K562 (cell line): ENCODE results near the gene CUX1. TPM values are rescaled to one million over a fixed set of nuclear protein-coding genes. Genes with fewer than 3 reads are reported as not detected.

Experiments used
- BCOR ChIP-seq: fragments of 450-650 bp; IDR thresholded peaks from 2 replicates; pipeline ENCODE4 v1.6.1; 2016
- ESRRA ChIP-seq: fragments of 450-650 bp; IDR thresholded peaks from 2 replicates; pipeline ENCODE4 v1.6.1; 2014; ENCODE audit warnings: low read depth, mild to moderate bottlenecking, moderate library complexity, borderline replicate concordance
- HDAC1 ChIP-seq, 2 experiments: fragments of 450-650 bp; IDR thresholded peaks; 2 replicates each; pipeline ENCODE4 v1.6.1; 2016 to 2017; ENCODE audit warnings: inconsistent platforms in 1 of 2, mild to moderate bottlenecking in 1 of 2, moderate library complexity in 1 of 2
- HMGN3 ChIP-seq: IDR thresholded peaks from 2 replicates; pipeline ENCODE4 v1.6.1; 2011; ENCODE audit warnings: borderline replicate concordance, low read depth, mild to moderate bottlenecking, mixed read lengths, low read length; ENCODE audit not compliant: insufficient read length; ENCODE audit errors: extremely low read depth
- NBN ChIP-seq: fragments of 450-650 bp; IDR thresholded peaks from 2 replicates; pipeline ENCODE4 v1.6.1; 2016; ENCODE audit warnings: low read depth, mild to moderate bottlenecking
- NCOA2 ChIP-seq, 2 experiments: fragments of 450-650 bp; IDR thresholded peaks; 2 replicates each; pipeline ENCODE4 v1.6.1; 2018; ENCODE audit warnings: mild to moderate bottlenecking in 2 of 2, moderate library complexity in 1 of 2; ENCODE audit not compliant: partially characterized antibody in 2 of 2
- NFE2L1 ChIP-seq: fragments of 450-650 bp; IDR thresholded peaks from 2 replicates; pipeline ENCODE4 v1.6.1; 2016; ENCODE audit warnings: missing genetic modification characterization, low read depth, mild to moderate bottlenecking, missing compliant biosample characterization, moderate library complexity, borderline replicate concordance
- NFYB ChIP-seq: IDR thresholded peaks from 2 replicates; pipeline ENCODE4 v1.6.1; 2011; ENCODE audit warnings: mild to moderate bottlenecking, moderate library complexity; ENCODE audit not compliant: insufficient read length; ENCODE audit errors: extremely low read depth
- NR2C1 ChIP-seq, 2 experiments: fragments of 450-650 bp; IDR thresholded peaks; 2 replicates each; pipeline ENCODE4 v1.6.1; 2017; ENCODE audit warnings: mild to moderate bottlenecking in 2 of 2, antibody characterized with exemption in 1 of 2, inconsistent platforms in 1 of 2, missing compliant biosample characterization in 1 of 2, missing genetic modification characterization in 1 of 2
- PHF8 ChIP-seq: fragments of 200-600 bp; sonication (generic); IDR thresholded peaks from 2 replicates; pipeline ENCODE4 v1.6.1; 2012; ENCODE audit warnings: mixed run types, mild to moderate bottlenecking, inconsistent platforms, low read length, moderate library complexity, borderline replicate concordance
- POLR2B ChIP-seq: fragments of 450-650 bp; IDR thresholded peaks from 2 replicates; pipeline ENCODE4 v1.6.1; 2018; ENCODE audit warnings: low read depth; ENCODE audit not compliant: partially characterized antibody
- POLR2G ChIP-seq: fragments of 200-400 bp; formaldehyde crosslinking; IDR thresholded peaks from 2 replicates; pipeline ENCODE4 v1.6.1; 2017; ENCODE audit warnings: low read depth, mild to moderate bottlenecking, antibody characterized with exemption, low read length, moderate library complexity
- PTBP1 ChIP-seq: fragments of 200-400 bp; formaldehyde crosslinking; IDR thresholded peaks from 2 replicates; pipeline ENCODE4 v1.6.1; 2017; ENCODE audit warnings: low read depth, low read length
- RBBP5 ChIP-seq: fragments of 200-600 bp; sonication (generic); IDR thresholded peaks from 2 replicates; pipeline ENCODE4 v1.6.1; 2012; ENCODE audit warnings: borderline replicate concordance, mild to moderate bottlenecking, low read length, control low read depth, inconsistent platforms; ENCODE audit not compliant: insufficient read depth, poor library complexity, severe bottlenecking
- SIX5 ChIP-seq, 2 experiments: IDR thresholded peaks; 2 replicates each; pipeline ENCODE4 v1.6.1; 2011; ENCODE audit warnings: low read length in 2 of 2, borderline replicate concordance in 1 of 2, low read depth in 1 of 2, mild to moderate bottlenecking in 1 of 2, moderate library complexity in 1 of 2; ENCODE audit not compliant: insufficient read depth in 1 of 2
- TAL1 ChIP-seq: fragments of 450-650 bp; IDR thresholded peaks from 2 replicates; pipeline ENCODE4 v1.6.1; 2016; ENCODE audit warnings: mild to moderate bottlenecking
- TBP ChIP-seq: optimal IDR thresholded peaks from 2 replicates; pipeline ENCODE3; 2011; ENCODE audit warnings: low read depth, low read length, improper control_type of control experiment
- TFAM ChIP-seq: fragments of 250-450 bp; sonication (Bioruptor Pico); conservative IDR thresholded peaks from 2 replicates; pipeline ENCODE4 v1.5.0; 2021; ENCODE audit warnings: mild to moderate bottlenecking, moderate library complexity
- ZNF12 ChIP-seq: sonication (generic); formaldehyde crosslinking; IDR thresholded peaks from 2 replicates; pipeline ENCODE4 v1.4.0; 2020; ENCODE audit warnings: mild to moderate bottlenecking, missing genetic modification reagents
- ZNF165 ChIP-seq: fragments of 250-450 bp; sonication (Bioruptor Pico); IDR thresholded peaks from 2 replicates; pipeline ENCODE4 v1.4.0; 2020; ENCODE audit warnings: borderline replicate concordance
- ZNF311 ChIP-seq: fragments of 250-450 bp; sonication (Bioruptor Pico); IDR thresholded peaks from 2 replicates; pipeline ENCODE4 v1.4.0; 2020; ENCODE audit warnings: mild to moderate bottlenecking, moderate library complexity
- ZNF384 ChIP-seq: IDR thresholded peaks from 2 replicates; pipeline ENCODE4 v1.6.1; 2012; ENCODE audit warnings: low read depth, low read length, improper control_type of control experiment
- ZNF444 ChIP-seq: fragments of 250-450 bp; sonication (Bioruptor Pico); IDR thresholded peaks from 2 replicates; pipeline ENCODE4 v1.4.0; 2020; ENCODE audit warnings: mild to moderate bottlenecking, moderate library complexity
- ZNF764 ChIP-seq: fragments of 250-450 bp; sonication (Bioruptor Pico); IDR thresholded peaks from 2 replicates; pipeline ENCODE4 v1.4.0; 2020; ENCODE audit warnings: low read depth, mild to moderate bottlenecking, moderate library complexity
- ZSCAN32 ChIP-seq: fragments of 450-650 bp; formaldehyde crosslinking; IDR thresholded peaks from 2 replicates; pipeline ENCODE4 v1.4.0; 2020; ENCODE audit warnings: mild to moderate bottlenecking, moderate library complexity
- polyA plus RNA-seq, 8 experiments: library from polyadenylated mRNA; depleted of rRNA in 4 of 8; stranded (reverse) in 5 of 8; unstranded in 3 of 8; fragments of >200 nt; fragmentation: Nextera tagmentation in 2 of 8; fragmentation: Illumina TruSeq in 1 of 8; extraction: Ambion mirVana in 2 of 8; extraction: Trizol in 1 of 8; gene quantifications; 2 replicates each; pipeline versions ENCODE4 v1.2.1 to v1.2.3, GENCODE V29; 2011 to 2014; ENCODE audit warnings: inconsistent platforms in 1 of 8, missing spikeins in 1 of 8
- total RNA-seq, 7 experiments: library from RNA; depleted of rRNA in 6 of 7; stranded (reverse); fragments of >200 nt in 6 of 7; fragmentation: Illumina TruSeq in 2 of 7; extraction: Trizol in 2 of 7; gene quantifications; 2 replicates each; pipeline versions ENCODE4 v1.2.1 to v1.2.3, GENCODE V29; 2011 to 2021; ENCODE audit warnings: low replicate concordance in 1 of 7
- TF ChIP-seq, protein P1 (sequence below): fragments of 250-450 bp; sonication (Bioruptor Pico); IDR thresholded peaks from 2 replicates; pipeline ENCODE4 v1.8.0; 2021; ENCODE audit warnings: borderline replicate concordance, mild to moderate bottlenecking, moderate library complexity; ENCODE audit not compliant: poor library complexity, severe bottlenecking
- TF ChIP-seq, protein P2 (sequence below): fragments of 450-650 bp; IDR thresholded peaks from 2 replicates; pipeline ENCODE4 v1.6.1; 2016

Gene CUX1
- total and polyA plus RNA-seq, 9 of the 15 experiments (the other 6 are each of a cell fraction or from before 2014, with no cell fraction given): 3.6 to 55.3 (median 25.2) TPM

DNA sequence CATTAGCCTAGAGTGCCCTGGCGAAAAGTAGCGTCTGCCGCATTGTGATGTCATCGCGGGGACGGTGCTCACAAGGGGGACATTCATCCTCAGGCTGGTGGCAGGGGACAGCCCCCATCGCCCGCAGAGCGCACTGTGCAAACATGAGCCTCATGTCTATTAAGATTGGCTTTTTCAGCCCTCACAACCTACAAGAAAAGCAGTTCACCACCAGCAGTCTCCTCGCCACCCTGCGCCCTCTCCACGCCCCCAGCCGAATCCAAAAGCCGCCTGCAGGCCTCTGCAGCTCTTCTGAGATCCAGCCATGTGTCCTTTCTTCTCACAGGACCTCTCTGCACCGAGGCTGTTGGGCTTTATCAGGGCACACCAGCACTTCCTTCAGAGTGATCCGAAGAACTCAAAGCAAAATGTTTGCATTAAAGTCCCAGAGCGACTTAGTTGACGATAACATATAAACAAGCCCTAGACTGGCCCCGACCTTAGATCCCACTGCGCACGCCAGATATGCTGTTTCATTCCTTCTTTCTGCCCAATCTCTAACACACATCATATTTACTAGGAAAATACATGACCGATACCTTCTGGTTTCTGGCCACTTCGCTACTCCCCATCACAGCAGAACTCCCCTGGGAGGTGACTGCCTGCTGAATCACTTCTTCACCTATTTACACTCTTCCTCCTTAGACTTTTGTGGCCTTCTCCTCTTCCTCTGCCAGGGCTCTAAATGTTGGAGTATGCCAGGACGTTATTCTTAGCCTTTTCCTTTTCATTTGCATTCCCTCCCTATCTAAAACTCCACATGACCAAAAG lies 263.2 kb downstream of the CUX1 start (continued):
- TF ChIP-seq ZNF12 (CRISPR knock-in tag) (no peak), NFYB (no peak), RBBP5 (peak; percentile 66), ZNF384 (no peak), NR2C1 (IDR thresholded peaks at IDR 0.05) (no peak), NR2C1 (tag; IDR thresholded peaks at IDR 0.05) (no peak), TAL1 (peak; percentile 94), HDAC1 (IDR thresholded peaks at IDR 0.05) (peak in 1 of 2 experiments; percentile 93; a peak in 3 of 4 replicates), ZNF165 (CRISPR knock-in tag) (no peak), NBN (peak; percentile 94), SIX5 (IDR thresholded peaks at IDR 0.05; ENCODE audit: borderline replicate concordance in 1 of 2, insufficient read depth in 1 of 2, low read depth in 1 of 2, low read length in 2 of 2) (no peak), ZNF311 (CRISPR knock-in tag) (no peak), BCOR (peak; percentile 96), TBP (no peak), POLR2G (peak; percentile 58; the same call in 1 of the 2 replicates), ZSCAN32 (no peak), NCOA2 (IDR thresholded peaks at IDR 0.05; ENCODE audit: partially characterized antibody in 2 of 2) (no peak), PTBP1 (no peak), ESRRA (peak; percentile 12; the same call in 1 of the 2 replicates), PHF8 (peak; percentile 37; the same call in 1 of the 2 replicates), TFAM (CRISPR knock-in tag) (no peak), ZNF444 (CRISPR knock-in tag) (no peak), HMGN3 (peak; percentile 39), POLR2B (no peak), ZNF764 (CRISPR knock-in tag) (no peak), NFE2L1 (no peak)
- TF ChIP-seq, protein P1, sequence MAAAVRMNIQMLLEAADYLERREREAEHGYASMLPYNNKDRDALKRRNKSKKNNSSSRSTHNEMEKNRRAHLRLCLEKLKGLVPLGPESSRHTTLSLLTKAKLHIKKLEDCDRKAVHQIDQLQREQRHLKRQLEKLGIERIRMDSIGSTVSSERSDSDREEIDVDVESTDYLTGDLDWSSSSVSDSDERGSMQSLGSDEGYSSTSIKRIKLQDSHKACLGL (CRISPR knock-in tag): no peak
- TF ChIP-seq, protein P2, sequence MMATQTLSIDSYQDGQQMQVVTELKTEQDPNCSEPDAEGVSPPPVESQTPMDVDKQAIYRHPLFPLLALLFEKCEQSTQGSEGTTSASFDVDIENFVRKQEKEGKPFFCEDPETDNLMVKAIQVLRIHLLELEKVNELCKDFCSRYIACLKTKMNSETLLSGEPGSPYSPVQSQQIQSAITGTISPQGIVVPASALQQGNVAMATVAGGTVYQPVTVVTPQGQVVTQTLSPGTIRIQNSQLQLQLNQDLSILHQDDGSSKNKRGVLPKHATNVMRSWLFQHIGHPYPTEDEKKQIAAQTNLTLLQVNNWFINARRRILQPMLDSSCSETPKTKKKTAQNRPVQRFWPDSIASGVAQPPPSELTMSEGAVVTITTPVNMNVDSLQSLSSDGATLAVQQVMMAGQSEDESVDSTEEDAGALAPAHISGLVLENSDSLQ: peak; percentile 55
